Erythroblast (primary cell): Measurements from ENCODE around the gene TMC1.

Experiments used
- GATA1 ChIP-seq: IDR thresholded peaks from 2 replicates; pipeline ENCODE4 v1.6.1; 2011; ENCODE audit warnings: low read depth, mild to moderate bottlenecking, control low read depth, low read length, moderate library complexity
- POLR2A ChIP-seq: IDR thresholded peaks from 2 replicates; pipeline ENCODE4 v1.6.1; 2011; ENCODE audit warnings: mild to moderate bottlenecking, low read length

DNA sequence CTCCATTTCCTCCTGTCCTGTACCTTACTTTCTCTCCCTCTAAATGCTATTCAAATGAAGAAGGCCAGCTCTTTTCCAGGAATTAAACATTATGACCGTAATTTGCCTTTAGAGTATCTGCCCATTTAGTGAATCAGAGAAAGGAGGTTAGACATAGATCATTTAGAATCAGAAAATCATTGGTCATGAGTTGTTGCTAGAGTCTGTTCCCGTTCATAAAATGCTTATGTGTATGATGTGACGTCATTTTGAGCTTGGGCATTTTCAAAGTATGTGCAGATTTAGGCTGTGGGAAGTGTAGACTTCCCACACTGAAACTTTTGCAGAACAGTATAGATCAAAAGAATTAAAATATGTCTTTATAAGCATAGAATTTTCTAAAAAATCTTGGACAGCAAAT is 268.5 kb downstream of the TMC1 start:
- TF ChIP-seq POLR2A: no peak
- TF ChIP-seq GATA1: no peak
